Measurements from ENCODE around the gene PIGQ. TPM values are rescaled to one million over a fixed set of nuclear protein-coding genes. Genes with fewer than 3 reads are reported as not detected.

PIGQ gene
- total and polyA plus RNA-seq, 8 donors: 14.3 to 217 (median 48.2) TPM

- H3K27ac ChIP-seq: peak within 1 kb of the TSS in 2 of 5 donors; percentile 1 to 14
- DNase-seq: peak; percentile 71 to 85
- H3K9me3 ChIP-seq: no peaks in the 10 kb centered on the region
- peaks cover 17 to 59% (median 55%) of the 10 kb centered on the region in 4 donors for H3K36me3 ChIP-seq
- no peak for TF ChIP-seq POLR2A (IDR thresholded peaks at IDR 0.05)
- TF ChIP-seq CTCF (IDR thresholded peaks at IDR 0.05): no peak
- TF ChIP-seq POLR2AphosphoS5 (IDR thresholded peaks at IDR 0.05): no peak
- TF ChIP-seq EP300 (IDR thresholded peaks at IDR 0.05): no peak
- peaks cover 0 to 13% (median 0%) of the 10 kb centered on the region in 3 donors for H3K27me3 ChIP-seq
- peaks cover 32 to 51% (median 47%) of the 10 kb centered on the region in 4 donors for H3K4me1 ChIP-seq
- WGBS, 5 donors: 2 to 9% (median 4%) methylated on average over 7 to 23 of the region's 23 CpGs
- intact Hi-C loops (cut with DNase I; ENCODE audit: low total_unique reads): no loop called here
- no peak within 1 kb of the TSS for H3K4me3 ChIP-seq
These were observed 61.1 kb downstream of the PIGQ start, which contains the start of gene WFIKKN1 for GRCh38 chr16:630815-631405. WFIKKN1 (plus strand) TSS chr16:630985; CDS start chr16:631254, 269 bp downstream.

GRCh38 chr16:631808-632358, 62.1 kb downstream of the PIGQ start:
- no peak overlapping the region for H3K27ac ChIP-seq
- H3K36me3 ChIP-seq: peaks cover 15 to 49% (median 45%) of the 10 kb centered on the region in 4 donors
- no peak for DNase-seq
- 50 to 61% (median 56%) methylated on average over 9 of the region's 9 CpGs for WGBS, 5 donors
- intact Hi-C loops (cut with DNase I; ENCODE audit: low total_unique reads): no loop called here
- no peak overlapping the region for H3K4me3 ChIP-seq
- TF ChIP-seq CTCF (IDR thresholded peaks at IDR 0.05) (no peak), POLR2AphosphoS5 (IDR thresholded peaks at IDR 0.05) (no peak), POLR2A (IDR thresholded peaks at IDR 0.05) (no peak), EP300 (IDR thresholded peaks at IDR 0.05) (no peak)
- H3K27me3 ChIP-seq: peaks cover 0 to 13% (median 0%) of the 10 kb centered on the region in 3 donors
- peaks cover 32 to 53% (median 48%) of the 10 kb centered on the region in 4 donors for H3K4me1 ChIP-seq
- no peaks in the 10 kb centered on the region for H3K9me3 ChIP-seq

GRCh38 chr16:632486-633335, 62.9 kb downstream of the PIGQ start:
- Histone ChIP-seq H3K4me1 (peaks cover 37 to 53% (median 51%) of the 10 kb centered on the region in 4 donors), H3K27me3 (peaks cover 0 to 13% (median 0%) of the 10 kb centered on the region in 3 donors), H3K36me3 (peaks cover 13 to 40% (median 37%) of the 10 kb centered on the region in 4 donors), H3K9me3 (no peaks in the 10 kb centered on the region), H3K4me3 (no peak overlapping the region), H3K27ac (no peak overlapping the region)
- TF ChIP-seq POLR2A (IDR thresholded peaks at IDR 0.05): no peak
- no peak for TF ChIP-seq CTCF (IDR thresholded peaks at IDR 0.05)
- no peak for TF ChIP-seq POLR2AphosphoS5 (IDR thresholded peaks at IDR 0.05)
- TF ChIP-seq EP300 (IDR thresholded peaks at IDR 0.05): no peak
- intact Hi-C loops (cut with DNase I; ENCODE audit: low total_unique reads): no loop called here
- 92 to 95% (median 93%) methylated on average over 24 to 67 of the region's 67 CpGs for WGBS, 5 donors
- no peak for DNase-seq

GRCh38 chr16:633336-634050, 63.7 kb downstream of the PIGQ start:
- no peaks in the 10 kb centered on the region for H3K9me3 ChIP-seq
- no peak for TF ChIP-seq CTCF (IDR thresholded peaks at IDR 0.05)
- TF ChIP-seq EP300 (IDR thresholded peaks at IDR 0.05): no peak
- TF ChIP-seq POLR2A (IDR thresholded peaks at IDR 0.05): no peak
- no peak for TF ChIP-seq POLR2AphosphoS5 (IDR thresholded peaks at IDR 0.05)
- intact Hi-C loops (cut with DNase I; ENCODE audit: low total_unique reads): no loop called here
- 94 to 98% (median 97%) methylated on average over 36 to 74 of the region's 74 CpGs for WGBS, 5 donors
- no peak for DNase-seq
- peaks cover 39 to 57% (median 56%) of the 10 kb centered on the region in 4 donors for H3K4me1 ChIP-seq
- H3K4me3 ChIP-seq: no peak overlapping the region
- H3K27ac ChIP-seq: no peak overlapping the region
- H3K27me3 ChIP-seq: peaks cover 0 to 13% (median 0%) of the 10 kb centered on the region in 3 donors
- H3K36me3 ChIP-seq: peaks cover 5 to 33% (median 29%) of the 10 kb centered on the region in 4 donors
